GM23338 (cell line): ENCODE measurements around the gene ZNF385C. TPM values are rescaled to one million over a fixed set of nuclear protein-coding genes. Genes with fewer than 3 reads are reported as not detected.

ENCODE experiments used
- ATAC-seq: fragments of 200-7000 bp; cut with Tn5 transposase; 3 replicates; pipeline ENCODE4 v1.9.1; 2020
- DNase-seq: peaks from one replicate; pipeline ENCODE4 v3.0.0-alpha.2; 2015; ENCODE audit warnings: low spot score
- H2AFZ ChIP-seq: fragments of 200-600 bp; sonication (generic); 2 replicates; pipeline ENCODE4 v1.8.0; 2016; ENCODE audit warnings: antibody characterized with exemption, mild to moderate bottlenecking, moderate library complexity
- H3F3A ChIP-seq: fragments of 200-600 bp; sonication (generic); replicated peaks from 2 replicates; pipeline ENCODE4 v1.8.0; 2017; ENCODE audit warnings: antibody characterized with exemption, mixed run types, low read depth
- H3K27ac ChIP-seq: fragments of 200-600 bp; sonication (generic); 2 replicates; pipeline ENCODE4 v1.6.1; 2016; ENCODE audit warnings: low read depth
- H3K27me3 ChIP-seq: fragments of 200-600 bp; sonication (generic); 2 replicates; pipeline ENCODE4 v1.8.0; 2016; ENCODE audit warnings: mild to moderate bottlenecking, mixed run types, moderate library complexity; ENCODE audit not compliant: insufficient read depth
- H3K36me3 ChIP-seq: fragments of 200-600 bp; sonication (generic); 2 replicates; pipeline ENCODE4 v1.8.0; 2016; ENCODE audit warnings: mild to moderate bottlenecking; ENCODE audit not compliant: insufficient read depth
- H3K4me1 ChIP-seq: fragments of 200-600 bp; sonication (generic); 2 replicates; pipeline ENCODE4 v1.8.0; 2016; ENCODE audit warnings: mild to moderate bottlenecking, moderate library complexity; ENCODE audit not compliant: insufficient read depth
- H3K4me2 ChIP-seq: fragments of 200-600 bp; sonication (generic); 2 replicates; pipeline ENCODE4 v1.7.1; 2017; ENCODE audit warnings: mixed run types
- H3K4me3 ChIP-seq: fragments of 200-600 bp; sonication (generic); 2 replicates; pipeline ENCODE4 v1.6.1; 2016; ENCODE audit warnings: mixed run types
- H3K79me2 ChIP-seq: fragments of 200-600 bp; sonication (generic); replicated peaks from 2 replicates; pipeline ENCODE4 v1.8.0; 2017; ENCODE audit warnings: mild to moderate bottlenecking; ENCODE audit not compliant: insufficient read depth
- H3K9me2 ChIP-seq: fragments of 200-600 bp; sonication (generic); 2 replicates; pipeline ENCODE4 v1.8.0; 2017; ENCODE audit not compliant: insufficient read depth
- H4K20me1 ChIP-seq: fragments of 200-600 bp; sonication (generic); replicated peaks from 2 replicates; pipeline ENCODE4 v1.8.0; 2017; ENCODE audit warnings: mild to moderate bottlenecking; ENCODE audit not compliant: insufficient read depth
- H3K27ac Mint-ChIP-seq: 2 replicates; pipeline ENCODE4 v1.8.0; 2020; ENCODE audit warnings: inconsistent platforms, mild to moderate bottlenecking, moderate library complexity, mixed read lengths
- H3K27me3 Mint-ChIP-seq: 3 replicates; pipeline ENCODE4 v1.8.0; 2022; ENCODE audit warnings: low read depth, mild to moderate bottlenecking, moderate library complexity, mixed read lengths, inconsistent platforms; ENCODE audit not compliant: insufficient read depth, poor library complexity
- H3K36me3 Mint-ChIP-seq: 3 replicates; pipeline ENCODE4 v1.8.0; 2021; ENCODE audit warnings: low read depth, mild to moderate bottlenecking, inconsistent platforms, moderate library complexity, mixed read lengths
- H3K4me1 Mint-ChIP-seq: 3 replicates; pipeline ENCODE4 v1.8.0; 2020; ENCODE audit warnings: mild to moderate bottlenecking, inconsistent platforms, mixed read lengths
- H3K4me3 Mint-ChIP-seq: 3 replicates; pipeline ENCODE4 v1.8.0; 2021; ENCODE audit warnings: moderate library complexity, mild to moderate bottlenecking, inconsistent platforms, mixed read lengths
- H3K9me3 Mint-ChIP-seq: 3 replicates; pipeline ENCODE4 v1.8.0; 2020; ENCODE audit warnings: moderate library complexity, mild to moderate bottlenecking, inconsistent platforms, mixed read lengths
- CREB1 ChIP-seq: fragments of 250-450 bp; sonication (Bioruptor Pico); IDR thresholded peaks from 2 replicates; pipeline ENCODE4 v1.5.0; 2020; ENCODE audit warnings: low read depth, mild to moderate bottlenecking, moderate library complexity
- EZH2 ChIP-seq: fragments of 200-600 bp; sonication (generic); IDR thresholded peaks from one replicate; pipeline ENCODE4 v1.8.0; 2017; ENCODE audit warnings: antibody characterized with exemption, mild to moderate bottlenecking, low read depth; ENCODE audit not compliant: unreplicated experiment
- EZH2phosphoT487 ChIP-seq: fragments of 200-600 bp; sonication (generic); IDR thresholded peaks from one replicate; pipeline ENCODE4 v1.8.1; 2018; ENCODE audit warnings: antibody characterized with exemption; ENCODE audit not compliant: unreplicated experiment
- JUNB ChIP-seq: IDR thresholded peaks from one replicate; pipeline ENCODE4 v1.6.1; 2016; ENCODE audit warnings: antibody characterized with exemption; ENCODE audit not compliant: unreplicated experiment
- NANOG ChIP-seq: IDR thresholded peaks from 2 replicates; pipeline ENCODE4 v1.6.1; 2016; ENCODE audit warnings: antibody characterized with exemption, borderline replicate concordance
- POLR2AphosphoS5 ChIP-seq: IDR thresholded peaks from 2 replicates; pipeline ENCODE4 v1.6.1; 2016; ENCODE audit warnings: antibody characterized with exemption, low read depth
- STAT1 ChIP-seq: IDR thresholded peaks from one replicate; pipeline ENCODE4 v1.6.1; 2016; ENCODE audit warnings: antibody characterized with exemption; ENCODE audit not compliant: unreplicated experiment
- ZNF114 ChIP-seq: fragments of 250-450 bp; sonication (Bioruptor Pico); IDR thresholded peaks from 2 replicates; pipeline ENCODE4 v1.5.0; 2020; ENCODE audit warnings: mild to moderate bottlenecking, moderate library complexity
- ZNF331 ChIP-seq: fragments of 250-450 bp; sonication (Bioruptor Pico); IDR thresholded peaks from 2 replicates; pipeline ENCODE4 v1.5.0; 2020; ENCODE audit warnings: low read depth, mild to moderate bottlenecking, moderate library complexity
- polyA plus RNA-seq: library from polyadenylated mRNA; unstranded; fragments of >200 nt; fragmentation: Nextera tagmentation; extraction: Ambion mirVana; gene quantifications from 2 replicates; pipeline ENCODE4 v1.2.1, GENCODE V29; 2016
- total RNA-seq: library from RNA; depleted of rRNA; stranded (reverse); fragments of >200 nt; shearing (Covaris generic); gene quantifications from 2 replicates; pipeline ENCODE4 v1.2.3, GENCODE V29; 2014
- TF ChIP-seq, protein P1 (sequence below): IDR thresholded peaks from 2 replicates; pipeline ENCODE4 v1.6.1; 2016; ENCODE audit warnings: antibody characterized with exemption
- TF ChIP-seq, protein P2 (sequence below), 2 experiments: fragments of 200-600 bp in 1 of 2; sonication (generic) in 1 of 2; conservative IDR thresholded peaks; 2 replicates each; pipeline versions ENCODE4 v1.5.1 to v1.6.1; 2016 to 2017; ENCODE audit warnings: antibody characterized with exemption in 2 of 2, low read depth in 2 of 2, mild to moderate bottlenecking in 2 of 2, moderate library complexity in 1 of 2
- TF ChIP-seq, protein P3 (sequence below): IDR thresholded peaks from one replicate; pipeline ENCODE4 v1.6.1; 2018; ENCODE audit warnings: antibody characterized with exemption; ENCODE audit not compliant: unreplicated experiment
- TF ChIP-seq, protein P4 (sequence below): fragments of 250-450 bp; sonication (Bioruptor Pico); IDR thresholded peaks from 2 replicates; pipeline ENCODE4 v1.5.0; 2020; ENCODE audit warnings: mild to moderate bottlenecking, moderate library complexity

The ZNF385C gene
- total and polyA plus RNA-seq, 2 experiments from 2014 or later = 1.9 to 3.1 TPM

DNA sequence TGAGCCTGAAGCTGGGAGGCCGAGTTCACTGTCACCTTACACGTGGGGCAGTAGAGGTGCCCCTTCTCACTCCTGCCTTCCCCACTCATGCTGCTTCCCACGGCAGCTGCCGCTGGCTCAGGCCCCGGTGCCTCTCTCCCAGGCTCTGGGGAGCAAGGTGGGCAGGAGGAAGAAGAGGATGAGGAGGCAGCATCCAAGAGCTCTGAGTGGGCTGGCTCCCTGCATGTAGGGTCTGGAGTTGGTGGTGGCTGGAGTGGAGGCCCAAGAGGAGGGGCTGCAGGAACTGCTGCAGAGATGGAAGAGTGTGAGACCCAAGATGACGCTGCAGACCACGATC, 69.5 kb downstream of the ZNF385C start:
- no peaks in the 10 kb centered on the region for H3K27me3 ChIP-seq
- TF ChIP-seq ZNF331 (CRISPR knock-in tag) (no peak), NANOG (no peak), JUNB (no peak), CREB1 (CRISPR knock-in tag) (no peak), ZNF114 (CRISPR knock-in tag) (no peak), EZH2phosphoT487 (no peak), POLR2AphosphoS5 (no peak), STAT1 (no peak), EZH2 (no peak)
- TF ChIP-seq, protein P1, sequence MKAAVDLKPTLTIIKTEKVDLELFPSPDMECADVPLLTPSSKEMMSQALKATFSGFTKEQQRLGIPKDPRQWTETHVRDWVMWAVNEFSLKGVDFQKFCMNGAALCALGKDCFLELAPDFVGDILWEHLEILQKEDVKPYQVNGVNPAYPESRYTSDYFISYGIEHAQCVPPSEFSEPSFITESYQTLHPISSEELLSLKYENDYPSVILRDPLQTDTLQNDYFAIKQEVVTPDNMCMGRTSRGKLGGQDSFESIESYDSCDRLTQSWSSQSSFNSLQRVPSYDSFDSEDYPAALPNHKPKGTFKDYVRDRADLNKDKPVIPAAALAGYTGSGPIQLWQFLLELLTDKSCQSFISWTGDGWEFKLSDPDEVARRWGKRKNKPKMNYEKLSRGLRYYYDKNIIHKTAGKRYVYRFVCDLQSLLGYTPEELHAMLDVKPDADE = no peak
- TF ChIP-seq, protein P2, sequence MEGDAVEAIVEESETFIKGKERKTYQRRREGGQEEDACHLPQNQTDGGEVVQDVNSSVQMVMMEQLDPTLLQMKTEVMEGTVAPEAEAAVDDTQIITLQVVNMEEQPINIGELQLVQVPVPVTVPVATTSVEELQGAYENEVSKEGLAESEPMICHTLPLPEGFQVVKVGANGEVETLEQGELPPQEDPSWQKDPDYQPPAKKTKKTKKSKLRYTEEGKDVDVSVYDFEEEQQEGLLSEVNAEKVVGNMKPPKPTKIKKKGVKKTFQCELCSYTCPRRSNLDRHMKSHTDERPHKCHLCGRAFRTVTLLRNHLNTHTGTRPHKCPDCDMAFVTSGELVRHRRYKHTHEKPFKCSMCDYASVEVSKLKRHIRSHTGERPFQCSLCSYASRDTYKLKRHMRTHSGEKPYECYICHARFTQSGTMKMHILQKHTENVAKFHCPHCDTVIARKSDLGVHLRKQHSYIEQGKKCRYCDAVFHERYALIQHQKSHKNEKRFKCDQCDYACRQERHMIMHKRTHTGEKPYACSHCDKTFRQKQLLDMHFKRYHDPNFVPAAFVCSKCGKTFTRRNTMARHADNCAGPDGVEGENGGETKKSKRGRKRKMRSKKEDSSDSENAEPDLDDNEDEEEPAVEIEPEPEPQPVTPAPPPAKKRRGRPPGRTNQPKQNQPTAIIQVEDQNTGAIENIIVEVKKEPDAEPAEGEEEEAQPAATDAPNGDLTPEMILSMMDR (conservative IDR thresholded peaks at IDR 0.05; ENCODE audit: low read depth in 2 of 2) = no peak
- TF ChIP-seq, protein P3, sequence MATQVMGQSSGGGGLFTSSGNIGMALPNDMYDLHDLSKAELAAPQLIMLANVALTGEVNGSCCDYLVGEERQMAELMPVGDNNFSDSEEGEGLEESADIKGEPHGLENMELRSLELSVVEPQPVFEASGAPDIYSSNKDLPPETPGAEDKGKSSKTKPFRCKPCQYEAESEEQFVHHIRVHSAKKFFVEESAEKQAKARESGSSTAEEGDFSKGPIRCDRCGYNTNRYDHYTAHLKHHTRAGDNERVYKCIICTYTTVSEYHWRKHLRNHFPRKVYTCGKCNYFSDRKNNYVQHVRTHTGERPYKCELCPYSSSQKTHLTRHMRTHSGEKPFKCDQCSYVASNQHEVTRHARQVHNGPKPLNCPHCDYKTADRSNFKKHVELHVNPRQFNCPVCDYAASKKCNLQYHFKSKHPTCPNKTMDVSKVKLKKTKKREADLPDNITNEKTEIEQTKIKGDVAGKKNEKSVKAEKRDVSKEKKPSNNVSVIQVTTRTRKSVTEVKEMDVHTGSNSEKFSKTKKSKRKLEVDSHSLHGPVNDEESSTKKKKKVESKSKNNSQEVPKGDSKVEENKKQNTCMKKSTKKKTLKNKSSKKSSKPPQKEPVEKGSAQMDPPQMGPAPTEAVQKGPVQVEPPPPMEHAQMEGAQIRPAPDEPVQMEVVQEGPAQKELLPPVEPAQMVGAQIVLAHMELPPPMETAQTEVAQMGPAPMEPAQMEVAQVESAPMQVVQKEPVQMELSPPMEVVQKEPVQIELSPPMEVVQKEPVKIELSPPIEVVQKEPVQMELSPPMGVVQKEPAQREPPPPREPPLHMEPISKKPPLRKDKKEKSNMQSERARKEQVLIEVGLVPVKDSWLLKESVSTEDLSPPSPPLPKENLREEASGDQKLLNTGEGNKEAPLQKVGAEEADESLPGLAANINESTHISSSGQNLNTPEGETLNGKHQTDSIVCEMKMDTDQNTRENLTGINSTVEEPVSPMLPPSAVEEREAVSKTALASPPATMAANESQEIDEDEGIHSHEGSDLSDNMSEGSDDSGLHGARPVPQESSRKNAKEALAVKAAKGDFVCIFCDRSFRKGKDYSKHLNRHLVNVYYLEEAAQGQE = no peak
- TF ChIP-seq, protein P4, sequence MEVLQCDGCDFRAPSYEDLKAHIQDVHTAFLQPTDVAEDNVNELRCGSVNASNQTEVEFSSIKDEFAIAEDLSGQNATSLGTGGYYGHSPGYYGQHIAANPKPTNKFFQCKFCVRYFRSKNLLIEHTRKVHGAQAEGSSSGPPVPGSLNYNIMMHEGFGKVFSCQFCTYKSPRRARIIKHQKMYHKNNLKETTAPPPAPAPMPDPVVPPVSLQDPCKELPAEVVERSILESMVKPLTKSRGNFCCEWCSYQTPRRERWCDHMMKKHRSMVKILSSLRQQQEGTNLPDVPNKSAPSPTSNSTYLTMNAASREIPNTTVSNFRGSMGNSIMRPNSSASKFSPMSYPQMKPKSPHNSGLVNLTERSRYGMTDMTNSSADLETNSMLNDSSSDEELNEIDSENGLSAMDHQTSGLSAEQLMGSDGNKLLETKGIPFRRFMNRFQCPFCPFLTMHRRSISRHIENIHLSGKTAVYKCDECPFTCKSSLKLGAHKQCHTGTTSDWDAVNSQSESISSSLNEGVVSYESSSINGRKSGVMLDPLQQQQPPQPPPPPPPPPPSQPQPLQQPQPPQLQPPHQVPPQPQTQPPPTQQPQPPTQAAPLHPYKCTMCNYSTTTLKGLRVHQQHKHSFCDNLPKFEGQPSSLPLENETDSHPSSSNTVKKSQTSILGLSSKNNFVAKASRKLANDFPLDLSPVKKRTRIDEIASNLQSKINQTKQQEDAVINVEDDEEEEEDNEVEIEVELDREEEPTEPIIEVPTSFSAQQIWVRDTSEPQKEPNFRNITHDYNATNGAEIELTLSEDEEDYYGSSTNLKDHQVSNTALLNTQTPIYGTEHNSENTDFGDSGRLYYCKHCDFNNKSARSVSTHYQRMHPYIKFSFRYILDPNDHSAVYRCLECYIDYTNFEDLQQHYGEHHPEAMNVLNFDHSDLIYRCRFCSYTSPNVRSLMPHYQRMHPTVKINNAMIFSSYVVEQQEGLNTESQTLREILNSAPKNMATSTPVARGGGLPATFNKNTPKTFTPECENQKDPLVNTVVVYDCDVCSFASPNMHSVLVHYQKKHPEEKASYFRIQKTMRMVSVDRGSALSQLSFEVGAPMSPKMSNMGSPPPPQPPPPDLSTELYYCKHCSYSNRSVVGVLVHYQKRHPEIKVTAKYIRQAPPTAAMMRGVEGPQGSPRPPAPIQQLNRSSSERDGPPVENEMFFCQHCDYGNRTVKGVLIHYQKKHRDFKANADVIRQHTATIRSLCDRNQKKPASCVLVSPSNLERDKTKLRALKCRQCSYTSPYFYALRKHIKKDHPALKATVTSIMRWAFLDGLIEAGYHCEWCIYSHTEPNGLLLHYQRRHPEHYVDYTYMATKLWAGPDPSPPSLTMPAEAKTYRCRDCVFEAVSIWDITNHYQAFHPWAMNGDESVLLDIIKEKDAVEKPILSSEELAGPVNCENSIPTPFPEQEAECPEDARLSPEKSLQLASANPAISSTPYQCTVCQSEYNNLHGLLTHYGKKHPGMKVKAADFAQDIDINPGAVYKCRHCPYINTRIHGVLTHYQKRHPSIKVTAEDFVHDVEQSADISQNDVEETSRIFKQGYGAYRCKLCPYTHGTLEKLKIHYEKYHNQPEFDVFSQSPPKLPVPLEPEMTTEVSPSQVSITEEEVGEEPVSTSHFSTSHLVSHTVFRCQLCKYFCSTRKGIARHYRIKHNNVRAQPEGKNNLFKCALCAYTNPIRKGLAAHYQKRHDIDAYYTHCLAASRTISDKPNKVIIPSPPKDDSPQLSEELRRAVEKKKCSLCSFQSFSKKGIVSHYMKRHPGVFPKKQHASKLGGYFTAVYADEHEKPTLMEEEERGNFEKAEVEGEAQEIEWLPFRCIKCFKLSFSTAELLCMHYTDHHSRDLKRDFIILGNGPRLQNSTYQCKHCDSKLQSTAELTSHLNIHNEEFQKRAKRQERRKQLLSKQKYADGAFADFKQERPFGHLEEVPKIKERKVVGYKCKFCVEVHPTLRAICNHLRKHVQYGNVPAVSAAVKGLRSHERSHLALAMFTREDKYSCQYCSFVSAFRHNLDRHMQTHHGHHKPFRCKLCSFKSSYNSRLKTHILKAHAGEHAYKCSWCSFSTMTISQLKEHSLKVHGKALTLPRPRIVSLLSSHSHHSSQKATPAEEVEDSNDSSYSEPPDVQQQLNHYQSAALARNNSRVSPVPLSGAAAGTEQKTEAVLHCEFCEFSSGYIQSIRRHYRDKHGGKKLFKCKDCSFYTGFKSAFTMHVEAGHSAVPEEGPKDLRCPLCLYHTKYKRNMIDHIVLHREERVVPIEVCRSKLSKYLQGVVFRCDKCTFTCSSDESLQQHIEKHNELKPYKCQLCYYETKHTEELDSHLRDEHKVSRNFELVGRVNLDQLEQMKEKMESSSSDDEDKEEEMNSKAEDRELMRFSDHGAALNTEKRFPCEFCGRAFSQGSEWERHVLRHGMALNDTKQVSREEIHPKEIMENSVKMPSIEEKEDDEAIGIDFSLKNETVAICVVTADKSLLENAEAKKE (CRISPR knock-in tag) = no peak
- no peak overlapping the region for H3K4me2 ChIP-seq
- H3F3A ChIP-seq = peaks cover 10% of the 10 kb centered on the region; the same call in 1 of the 2 replicates
- H3K9me2 ChIP-seq = no peaks in the 10 kb centered on the region
- Mint-ChIP-seq H3K4me3 (no peak overlapping the region), H3K27me3 (peaks cover 15% of the 10 kb centered on the region), H3K36me3 (peaks cover 12% of the 10 kb centered on the region; the same call in 2 of the 3 replicates), H3K4me1 (peaks cover 25% of the 10 kb centered on the region), H3K27ac (no peak overlapping the region), H3K9me3 (no peaks in the 10 kb centered on the region; the same call in 2 of the 3 replicates)
- H4K20me1 ChIP-seq = no peaks in the 10 kb centered on the region; the same call in 1 of the 2 replicates
- H3K4me1 ChIP-seq = peaks cover 5% of the 10 kb centered on the region; the same call in 1 of the 2 replicates
- H3K36me3 ChIP-seq = no peaks in the 10 kb centered on the region
- no peaks in the 10 kb centered on the region for H3K79me2 ChIP-seq
- no peak overlapping the region for H3K4me3 ChIP-seq
- H2AFZ ChIP-seq = no peak overlapping the region; the same call in 1 of the 2 replicates
- no peak for DNase-seq
- H3K27ac ChIP-seq = no peak overlapping the region
- ATAC-seq = no peak
